Neutrophil (primary cell): ENCODE data around the gene DNM2.
"Not testable (repeated sequence)": the region's sequence is repeated elsewhere in the genome, so short reads cannot be mapped to it uniquely, and the experiment has no call there.

ENCODE experiments used
- H3K27ac ChIP-seq: fragments of 200-600 bp; sonication (generic); 2 replicates; pipeline ENCODE4 v1.5.1; 2016; ENCODE audit warnings: mild to moderate bottlenecking, moderate library complexity
- H3K27me3 ChIP-seq: fragments of 200-600 bp; sonication (generic); 2 replicates; pipeline ENCODE4 v1.6.0; 2016; ENCODE audit warnings: mild to moderate bottlenecking
- H3K36me3 ChIP-seq: fragments of 200-600 bp; sonication (generic); 2 replicates; pipeline ENCODE4 v1.5.1; 2017
- H3K4me1 ChIP-seq, 2 experiments: fragments of 200-600 bp in 1 of 2; sonication (generic) in 1 of 2; 1 replicate in 1 of 2; 2 replicates in 1 of 2; pipeline versions ENCODE4 v1.5.1 to v1.6.1; 2013 to 2016; ENCODE audit warnings: low read depth in 1 of 2, low read length in 1 of 2, mild to moderate bottlenecking in 1 of 2, moderate library complexity in 1 of 2; ENCODE audit not compliant: control insufficient read depth in 1 of 2, insufficient read depth in 1 of 2
- H3K4me3 ChIP-seq, 2 experiments: fragments of 200-600 bp in 1 of 2; sonication (generic) in 1 of 2; 1 replicate in 1 of 2; 2 replicates in 1 of 2; pipeline ENCODE4 v1.5.1; 2013 to 2016; ENCODE audit warnings: low read depth in 1 of 2, low read length in 1 of 2, mild to moderate bottlenecking in 1 of 2, moderate library complexity in 1 of 2
- H3K9me3 ChIP-seq: fragments of 200-600 bp; sonication (generic); 2 replicates; pipeline ENCODE4 v1.5.1; 2016
- CTCF ChIP-seq: fragments of 200-600 bp; sonication (generic); IDR thresholded peaks from 2 replicates; pipeline ENCODE4 v1.5.1; 2016; ENCODE audit warnings: antibody characterized with exemption

The DNM2 gene

DNA sequence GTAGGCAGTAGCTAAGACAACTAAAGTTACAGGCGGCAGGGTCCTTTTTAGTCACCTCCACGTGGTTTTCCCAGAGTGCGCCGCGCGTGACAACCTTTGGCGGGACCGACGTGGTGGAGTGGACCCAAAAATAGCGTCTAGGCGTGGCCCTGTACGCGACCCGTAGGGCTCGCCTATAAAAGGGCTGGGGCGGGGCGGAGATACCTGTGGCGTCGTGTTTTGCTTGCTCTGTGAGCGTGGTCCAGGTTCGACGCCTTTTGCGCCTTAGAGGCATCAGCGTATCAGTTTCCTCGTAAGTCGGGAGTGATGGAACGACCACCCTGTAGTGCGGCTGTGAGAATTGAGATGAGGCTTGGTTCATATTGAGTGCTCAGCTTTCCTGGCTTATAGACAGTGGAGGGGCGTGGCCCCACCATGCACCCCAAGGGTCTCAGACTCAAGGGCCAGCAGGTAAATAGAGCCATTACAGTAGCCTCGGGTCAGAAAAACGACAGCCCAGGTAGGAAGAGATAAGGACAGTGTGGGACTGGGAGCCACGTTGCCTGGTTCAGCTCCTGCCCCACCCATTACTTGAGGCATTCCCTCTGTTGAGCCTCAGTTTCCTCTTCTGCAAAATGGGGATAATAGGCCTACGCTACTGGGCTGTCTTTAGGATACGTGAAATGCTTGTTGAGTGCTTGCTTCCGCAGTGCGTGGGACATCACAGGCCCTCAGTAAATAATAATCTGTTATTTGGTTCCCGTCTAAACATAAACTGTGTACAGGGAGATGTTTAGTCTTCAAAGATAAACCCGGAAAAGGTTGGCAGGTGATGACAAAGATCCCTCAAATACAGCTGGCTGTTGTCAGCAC is 118.8 kb downstream of the DNM2 start:
- Histone ChIP-seq H3K36me3 (peaks cover 34% of the 10 kb centered on the region), H3K27me3 (no peaks in the 10 kb centered on the region)
- TF ChIP-seq CTCF, result no peak

GRCh38 chr19:10837649-10838048 is 119.8 kb downstream of the DNM2 start:
- H3K9me3 ChIP-seq, H3K27me3 ChIP-seq, H3K27ac ChIP-seq, H3K4me3 ChIP-seq: not testable (repeated sequence)
- Histone ChIP-seq H3K4me1 (peaks cover 10 to 16% of the 10 kb centered on the region in 2 experiments), H3K36me3 (peaks cover 24% of the 10 kb centered on the region)

More for the DNA sequence above, 118.8 kb downstream of the DNM2 start:
- peak overlapping the region; percentile 98 to 99 for H3K4me3 ChIP-seq
- peak overlapping the region; percentile 98 for H3K27ac ChIP-seq
- peaks cover 10 to 16% of the 10 kb centered on the region in 2 experiments for H3K4me1 ChIP-seq
- no peaks in the 10 kb centered on the region for H3K9me3 ChIP-seq

DNA sequence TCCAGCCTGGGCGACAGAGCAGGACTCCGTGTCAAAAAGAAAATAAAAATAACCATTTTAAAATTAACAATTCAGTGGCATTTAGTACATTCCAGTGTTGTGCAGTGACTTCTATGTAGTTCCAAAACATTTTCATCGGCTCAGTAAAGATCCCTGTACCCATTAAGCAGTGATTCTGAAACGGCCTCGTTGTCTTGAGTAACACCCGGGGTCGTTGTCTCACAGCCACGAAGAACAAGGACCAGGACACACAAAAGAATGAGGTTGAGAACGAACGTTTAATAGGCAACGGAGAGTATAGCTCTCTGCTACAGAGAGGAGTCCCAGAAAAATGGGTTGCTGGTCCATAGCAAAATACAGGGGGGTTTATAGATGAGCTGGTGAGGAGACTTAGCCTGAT is 120.5 kb downstream of the DNM2 start:
- H3K27me3 ChIP-seq, result no peaks in the 10 kb centered on the region
- no peaks in the 10 kb centered on the region for H3K9me3 ChIP-seq
- H3K27ac ChIP-seq, result no peak overlapping the region
- no peak overlapping the region for H3K4me3 ChIP-seq
- TF ChIP-seq CTCF, result no peak
- peaks cover 10 to 16% of the 10 kb centered on the region in 2 experiments for H3K4me1 ChIP-seq
- H3K36me3 ChIP-seq, result peaks cover 17% of the 10 kb centered on the region

DNA sequence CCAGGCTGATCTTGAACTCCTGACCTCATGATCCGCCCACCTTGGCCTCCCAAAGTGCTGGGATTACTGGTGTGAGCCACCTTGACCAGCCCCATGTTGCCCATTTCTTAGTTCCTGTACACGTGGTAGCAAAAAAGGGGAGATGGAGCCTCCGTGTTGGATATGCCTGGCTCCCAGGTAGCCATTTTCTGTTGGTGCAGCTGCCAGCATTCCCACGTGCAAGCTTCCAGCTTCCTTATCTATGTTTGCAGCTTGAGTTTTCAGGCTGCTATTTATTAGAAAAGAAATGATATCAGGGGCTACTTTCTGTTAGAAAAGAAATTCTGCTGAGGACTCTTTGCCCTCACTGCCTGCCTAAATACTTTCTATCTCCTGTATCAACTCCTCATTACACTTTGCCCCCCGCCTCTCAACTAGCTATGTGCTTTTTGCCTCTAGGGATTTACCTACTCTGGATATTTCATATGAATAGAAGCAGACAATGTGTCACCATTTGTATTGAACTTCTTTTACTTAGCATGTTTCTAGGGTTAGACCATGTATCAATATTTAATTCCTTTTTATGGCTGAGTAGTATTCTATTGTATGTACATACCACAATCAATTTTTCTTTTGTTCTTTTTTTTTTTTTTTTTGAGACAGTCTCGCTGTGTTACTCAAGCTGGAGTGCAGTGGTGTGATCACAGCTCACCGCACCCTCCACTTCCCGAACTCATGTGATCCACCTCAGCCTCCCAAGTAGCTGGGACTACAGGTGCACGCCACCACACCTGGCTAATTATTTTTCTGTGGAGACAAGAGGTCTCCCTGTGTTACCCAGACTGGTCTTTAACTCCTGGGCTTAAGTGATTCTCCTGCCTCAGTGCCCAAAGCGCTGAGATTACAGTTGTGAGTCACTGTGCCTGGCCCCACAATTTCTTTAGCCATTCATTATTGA is 121.5 kb downstream of the DNM2 start:
- no peaks in the 10 kb centered on the region for H3K27me3 ChIP-seq

DNA sequence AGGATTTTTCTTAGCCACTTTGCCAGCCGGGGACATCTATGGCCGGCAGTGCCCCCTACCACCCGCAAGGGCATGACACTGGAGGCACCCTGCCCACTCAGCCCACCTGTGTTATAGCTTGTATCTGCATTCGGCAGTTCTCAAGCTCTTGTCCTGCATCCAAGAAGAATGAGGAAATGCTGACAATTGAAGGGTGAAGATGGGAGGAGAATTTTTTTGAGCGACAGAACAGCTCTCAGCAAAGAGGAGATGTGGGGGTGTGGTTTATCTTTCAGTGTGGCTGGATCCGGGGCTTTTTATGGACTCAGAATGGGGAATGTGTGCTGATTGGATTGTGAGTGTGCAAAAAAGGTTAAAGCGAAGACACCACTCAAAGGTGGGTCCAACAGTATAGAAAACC is 124.9 kb downstream of the DNM2 start:
- Histone ChIP-seq H3K27ac (no peak overlapping the region), H3K4me1 (peaks cover 5 to 10% of the 10 kb centered on the region in 2 experiments), H3K4me3 (no peak overlapping the region), H3K36me3 (no peaks in the 10 kb centered on the region), H3K9me3 (no peaks in the 10 kb centered on the region), H3K27me3 (no peaks in the 10 kb centered on the region)
- no peak for TF ChIP-seq CTCF

More for the DNA sequence above, 121.5 kb downstream of the DNM2 start:
- Histone ChIP-seq H3K36me3 (peaks cover 9% of the 10 kb centered on the region), H3K9me3 (no peaks in the 10 kb centered on the region), H3K27ac (no peak overlapping the region), H3K4me1 (peaks cover 10 to 16% of the 10 kb centered on the region in 2 experiments), H3K4me3 (no peak overlapping the region)
- TF ChIP-seq CTCF, result no peak
